Activated T-cell treated with anti-CD3 and anti-CD28 coated beads for 48 hours (primary cell): Measurements from ENCODE around the gene RAB26.
"Not testable (repeated sequence)": the region's sequence is repeated elsewhere in the genome, so short reads cannot be mapped to it uniquely, and the experiment has no call there.

ENCODE experiments used
- DNase-seq: peaks from one replicate; pipeline ENCODE4 v3.0.0-alpha.2; 2020; ENCODE audit warnings: low read depth

RAB26 gene, protein sequence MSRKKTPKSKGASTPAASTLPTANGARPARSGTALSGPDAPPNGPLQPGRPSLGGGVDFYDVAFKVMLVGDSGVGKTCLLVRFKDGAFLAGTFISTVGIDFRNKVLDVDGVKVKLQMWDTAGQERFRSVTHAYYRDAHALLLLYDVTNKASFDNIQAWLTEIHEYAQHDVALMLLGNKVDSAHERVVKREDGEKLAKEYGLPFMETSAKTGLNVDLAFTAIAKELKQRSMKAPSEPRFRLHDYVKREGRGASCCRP

DNA sequence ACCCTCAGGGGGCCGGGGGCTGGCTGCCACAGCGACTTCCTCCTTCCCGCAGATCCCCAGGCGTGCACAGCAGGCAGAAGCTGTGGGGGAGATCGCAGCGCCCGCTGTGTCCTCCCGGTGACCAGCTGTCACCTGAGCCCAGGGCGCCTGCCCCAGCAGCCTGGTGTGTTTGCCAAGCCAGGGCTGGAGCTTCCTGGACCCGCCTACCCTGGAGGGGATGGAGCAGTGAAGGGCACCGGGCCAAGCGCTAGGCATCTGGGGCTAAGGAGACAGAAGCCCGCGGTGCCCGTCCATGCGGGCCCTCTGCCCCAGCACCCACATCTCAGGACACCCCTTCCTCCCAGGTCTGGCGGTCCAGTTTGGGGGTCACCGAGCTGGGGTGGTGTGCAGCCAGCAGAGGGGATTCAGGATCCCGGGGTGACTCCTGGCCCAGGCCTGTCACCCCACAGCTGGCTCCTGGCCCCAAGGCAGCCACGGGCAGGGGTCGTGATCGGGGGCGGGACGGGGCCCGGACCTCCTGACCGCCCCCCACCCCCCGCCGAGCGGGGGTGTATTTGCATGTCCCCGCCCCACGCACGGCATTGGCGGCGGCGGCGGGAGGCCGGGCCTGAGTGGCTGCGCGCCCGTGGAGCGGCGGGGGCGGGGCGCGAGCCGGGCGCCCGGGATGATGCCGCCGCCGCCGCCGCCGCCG is at the start of gene RAB26:
Gene RAB26 (plus strand): TSS at position 645 of the 691 bp plus-strand sequence. CDS start 159 bp downstream, outside the sequence.
- DNase-seq: no peak

DNA sequence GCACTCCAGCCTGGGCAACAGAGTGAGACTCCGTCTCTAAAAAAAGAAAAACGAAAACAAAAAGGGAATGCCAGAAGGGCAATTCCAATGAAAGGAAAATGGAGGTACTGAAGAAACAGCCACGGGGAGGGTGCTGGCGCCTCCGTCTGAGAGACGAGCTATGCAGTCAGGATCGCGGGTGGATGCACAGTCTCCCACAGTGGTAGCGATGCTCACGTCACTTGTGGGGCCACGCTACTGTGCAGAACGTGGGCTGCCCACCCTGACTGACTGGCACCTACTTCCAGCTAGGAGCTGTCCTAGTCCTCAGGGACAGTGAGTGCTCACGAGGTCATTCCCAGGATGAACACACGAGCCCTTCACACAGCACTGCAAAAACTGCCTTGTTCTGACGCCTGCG is 46.8 kb upstream of the RAB26 start:
- DNase-seq: not testable (repeated sequence)

- no peak for DNase-seq
These were observed 46.0 kb upstream of the RAB26 start for GRCh38 chr16:2102471-2102870.

GRCh38 chr16:2104464-2104863 is 44.0 kb upstream of the RAB26 start:
- DNase-seq: not testable (repeated sequence)

DNA sequence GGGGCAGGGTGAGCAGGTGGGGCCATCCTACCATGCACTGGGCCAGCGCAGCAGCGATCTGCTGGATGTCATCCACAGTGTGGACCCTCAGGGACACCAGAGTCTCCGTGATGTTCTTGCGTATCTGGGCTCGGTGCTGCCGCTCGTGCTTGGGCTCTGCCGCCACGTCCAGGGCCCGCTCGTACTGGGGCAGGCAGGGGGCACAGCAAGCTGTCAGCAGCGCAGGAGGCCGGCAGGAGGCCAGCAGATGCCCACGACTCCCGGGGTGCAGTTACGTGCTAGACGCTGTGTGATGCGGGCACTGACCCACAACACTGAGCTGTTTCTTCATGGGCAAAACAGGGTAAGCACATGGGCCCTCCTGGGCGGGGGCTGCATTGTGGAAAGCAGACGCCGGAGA is 43.1 kb upstream of the RAB26 start:
- DNase-seq: not testable (repeated sequence)

DNA sequence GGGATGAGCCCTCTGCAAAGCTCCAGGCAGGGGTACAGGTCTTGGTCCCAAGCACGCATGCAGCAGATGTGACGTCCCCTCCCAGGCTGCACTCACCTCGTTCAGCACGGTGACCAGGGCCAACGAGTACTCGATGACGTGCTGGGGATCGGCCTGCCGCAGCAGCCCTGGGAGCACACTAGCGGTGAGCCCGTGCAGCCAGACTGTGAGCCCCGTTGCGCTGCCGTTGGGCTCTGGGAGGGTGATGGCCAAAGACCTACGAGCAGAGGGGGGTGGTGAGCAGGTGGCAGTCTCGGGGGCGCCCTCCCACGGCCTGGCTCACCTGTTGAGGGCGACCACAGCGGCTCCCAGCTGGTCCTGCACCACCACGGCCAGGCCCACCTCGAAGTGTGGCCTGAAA is 42.7 kb upstream of the RAB26 start:
- DNase-seq: not testable (repeated sequence)

DNA sequence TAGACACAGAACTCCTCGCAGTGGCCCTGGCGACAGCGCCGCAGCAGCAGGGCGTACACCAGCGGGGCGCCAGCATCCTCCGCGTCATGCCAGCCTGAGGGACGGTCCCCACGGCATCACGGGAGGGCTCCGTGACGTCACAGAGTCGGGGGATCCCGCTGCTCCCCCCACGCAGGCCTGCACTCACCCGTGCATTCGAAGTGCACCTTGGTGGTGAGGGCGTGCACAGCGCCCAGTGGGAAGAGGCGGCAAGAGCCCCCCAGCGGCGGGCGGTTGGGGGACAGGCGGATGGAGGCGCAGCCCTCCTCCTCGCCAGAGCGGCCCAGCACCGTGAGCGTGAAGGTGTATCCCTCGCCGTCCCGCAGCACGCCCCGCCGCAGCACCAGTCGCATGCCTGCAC is 42.2 kb upstream of the RAB26 start:
- not testable (repeated sequence) for DNase-seq

DNA sequence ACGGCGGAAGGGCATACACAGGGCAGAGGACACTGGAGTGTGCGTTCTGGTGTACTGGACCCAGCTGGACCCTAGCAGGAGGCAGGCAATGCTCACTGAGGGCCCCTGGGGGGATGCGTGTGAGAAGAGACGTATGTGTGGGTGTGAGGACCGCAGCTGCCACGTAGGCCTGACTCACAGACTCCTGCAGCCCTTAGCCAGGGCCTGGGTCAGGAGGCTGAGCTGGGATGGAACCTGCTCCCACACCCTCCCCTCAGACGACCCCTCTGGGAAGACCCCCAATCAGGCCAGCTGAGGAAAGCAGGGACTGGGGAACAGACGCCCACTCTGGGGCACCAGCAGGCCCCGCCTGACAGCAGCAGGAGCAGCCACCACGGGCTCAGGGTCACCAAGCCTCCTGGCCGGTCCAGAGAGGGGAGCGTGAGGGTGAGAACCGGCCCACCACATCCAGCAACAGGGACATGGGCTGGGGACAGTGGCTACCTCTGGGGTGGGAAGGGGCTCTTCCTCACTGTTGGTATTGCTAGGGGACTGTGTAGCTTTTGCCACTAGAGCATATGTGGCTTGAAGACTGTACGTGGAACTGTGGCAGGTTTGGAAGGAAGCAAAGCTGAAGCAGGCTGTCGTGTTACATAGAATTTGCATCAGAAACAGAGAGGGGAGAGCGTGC is 41.2 kb upstream of the RAB26 start:
- not testable (repeated sequence) for DNase-seq

GRCh38 chr16:2107791-2108125 is 40.7 kb upstream of the RAB26 start:
- DNase-seq: not testable (repeated sequence)

GRCh38 chr16:2108446-2109270 is 39.8 kb upstream of the RAB26 start:
- not testable (repeated sequence) for DNase-seq

GRCh38 chr16:2109271-2109580 is 39.2 kb upstream of the RAB26 start:
- not testable (repeated sequence) for DNase-seq

GRCh38 chr16:2109872-2110271 is 38.6 kb upstream of the RAB26 start:
- DNase-seq: not testable (repeated sequence)

DNA sequence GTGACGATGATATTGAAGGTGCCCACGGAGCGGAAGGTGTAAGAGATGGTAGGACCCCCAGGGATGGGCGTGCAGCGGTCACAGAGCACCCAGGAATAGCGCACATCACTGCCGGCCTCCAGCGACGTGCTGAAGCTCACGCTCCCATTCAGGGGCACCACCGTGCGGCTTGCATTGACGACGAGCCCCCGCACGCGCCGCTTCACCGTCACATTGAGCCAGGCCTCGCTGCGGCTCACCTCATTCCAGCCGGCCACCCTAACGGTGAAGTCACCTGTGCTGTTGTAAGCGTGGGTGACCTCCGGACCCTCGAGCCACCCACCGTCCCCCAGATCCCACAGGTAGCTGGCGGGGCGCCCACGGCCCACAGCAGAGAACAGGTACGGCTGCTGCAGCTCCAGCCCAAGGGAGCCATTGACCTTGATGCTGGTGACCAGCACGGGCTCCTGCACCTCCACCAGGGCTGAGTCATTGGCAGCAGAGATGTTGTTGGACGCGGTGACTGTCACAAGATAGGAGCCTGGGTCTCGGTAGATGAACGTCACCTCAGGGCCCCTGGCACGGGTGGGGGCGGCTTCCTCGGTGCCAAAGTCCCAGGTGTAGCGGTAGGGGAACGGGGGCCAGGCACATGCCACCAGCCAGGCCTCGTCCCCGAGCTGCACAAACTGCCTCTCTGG is 38.0 kb upstream of the RAB26 start:
- DNase-seq: not testable (repeated sequence)

- DNase-seq: not testable (repeated sequence)
These were observed 37.4 kb upstream of the RAB26 start for GRCh38 chr16:2111009-2111353.

DNA sequence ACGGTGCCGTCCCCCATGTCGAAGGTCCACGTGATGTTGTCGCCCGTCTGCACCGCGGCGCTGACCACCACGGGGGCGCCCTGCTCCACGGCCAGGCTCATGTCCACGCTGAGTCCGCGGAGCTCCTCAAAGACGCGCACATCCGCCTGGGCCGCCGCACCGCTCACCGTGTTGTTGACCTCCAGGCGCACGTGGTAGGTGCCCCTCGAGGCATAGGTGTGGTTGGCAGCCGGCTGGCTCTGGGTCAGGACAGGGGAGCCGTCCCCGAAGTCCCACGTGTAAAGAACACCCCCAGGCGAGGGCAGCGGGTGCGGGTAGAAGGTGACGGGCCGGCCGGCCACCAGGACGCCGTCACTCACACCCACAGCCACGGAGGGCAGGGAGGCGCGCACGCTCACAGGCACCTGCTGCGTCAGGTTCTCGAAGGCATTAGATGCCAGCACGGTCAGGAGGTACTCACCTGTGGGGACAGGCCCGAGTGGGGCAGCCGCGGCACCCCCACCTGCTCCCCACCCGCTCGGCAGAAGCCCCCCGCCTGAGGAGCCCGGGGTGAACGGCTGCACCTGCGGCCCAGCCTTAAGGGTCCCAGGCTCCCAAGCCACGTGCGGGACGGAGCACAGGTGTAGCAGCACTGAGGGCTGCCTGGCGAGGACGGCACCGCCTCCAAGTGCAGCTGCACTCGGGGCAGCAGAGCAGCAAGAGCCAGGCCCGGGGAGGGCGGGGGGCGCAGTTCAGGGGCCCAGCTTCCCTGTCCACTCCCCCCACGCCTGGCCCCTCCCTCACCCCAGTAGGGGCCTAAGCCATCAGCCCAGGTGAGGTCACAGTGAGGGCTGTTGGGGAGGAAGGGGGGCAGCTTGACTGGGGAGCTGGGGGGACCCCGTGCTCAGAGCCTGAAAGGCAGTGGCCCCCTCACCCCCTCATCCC is 36.8 kb upstream of the RAB26 start:
- DNase-seq: not testable (repeated sequence)

DNA sequence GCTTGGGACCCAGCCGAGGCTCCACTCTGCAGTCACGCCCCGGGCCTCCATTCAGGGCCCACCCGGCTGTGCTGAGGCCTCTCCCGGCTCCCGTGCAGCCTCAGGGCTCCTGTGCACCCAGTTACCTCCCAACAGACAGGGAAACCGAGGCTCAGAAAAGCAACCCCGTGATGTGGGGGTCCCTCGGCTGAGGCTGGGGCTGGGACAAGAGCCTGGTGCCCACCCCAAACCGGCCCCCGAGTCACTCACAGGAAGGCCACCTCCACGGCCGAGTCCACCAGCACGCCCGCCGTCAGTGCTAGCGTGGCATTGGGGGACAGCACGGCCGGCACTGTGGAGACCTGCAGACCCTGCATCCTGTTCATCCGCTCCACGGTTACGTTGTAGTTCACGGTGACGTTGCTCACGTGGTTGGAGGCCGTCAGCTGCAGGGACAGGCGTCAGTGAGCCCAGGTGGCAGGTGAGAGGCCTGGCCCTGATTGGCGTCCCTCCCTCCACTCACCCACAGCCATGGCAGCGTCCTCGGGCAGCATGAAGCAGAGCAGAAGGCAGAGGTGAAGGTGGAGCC is 35.8 kb upstream of the RAB26 start:
- not testable (repeated sequence) for DNase-seq

GRCh38 chr16:2114225-2114624 is 34.2 kb upstream of the RAB26 start:
- not testable (repeated sequence) for DNase-seq

DNA sequence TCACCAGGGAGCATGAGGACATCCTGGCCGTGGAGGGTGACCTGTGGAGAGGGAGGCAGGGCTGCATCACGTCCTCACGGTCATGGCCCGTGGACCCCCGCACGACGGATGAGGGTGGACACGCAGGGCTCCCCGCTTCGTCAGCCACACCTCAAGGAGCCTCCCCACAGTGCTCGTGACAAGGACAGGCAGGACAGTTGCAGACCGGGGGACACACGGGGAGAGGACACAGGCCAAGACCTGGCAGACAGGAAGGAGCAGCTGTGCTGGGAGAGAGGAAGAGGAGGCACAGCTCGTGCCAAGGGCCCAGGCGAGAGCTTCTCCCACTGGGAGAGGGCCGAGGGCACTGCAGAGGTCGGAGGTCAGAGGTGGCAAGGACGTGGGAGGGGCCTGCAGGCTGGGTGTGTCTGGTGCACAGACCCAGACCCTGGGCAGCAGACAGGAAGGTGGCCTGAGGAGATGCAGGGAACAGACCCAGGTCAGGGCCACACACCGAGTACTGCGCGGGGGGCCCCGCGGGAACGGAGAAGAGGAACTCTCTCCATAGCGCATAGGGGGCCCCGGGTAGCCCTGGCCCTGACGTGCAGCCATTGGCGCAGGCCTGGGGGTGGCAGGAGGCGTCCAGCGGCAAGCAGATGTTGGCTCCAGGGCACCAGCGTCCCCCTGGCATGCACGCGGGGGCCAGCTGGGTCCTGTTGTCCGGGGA is 33.4 kb upstream of the RAB26 start:
- DNase-seq: not testable (repeated sequence)

DNA sequence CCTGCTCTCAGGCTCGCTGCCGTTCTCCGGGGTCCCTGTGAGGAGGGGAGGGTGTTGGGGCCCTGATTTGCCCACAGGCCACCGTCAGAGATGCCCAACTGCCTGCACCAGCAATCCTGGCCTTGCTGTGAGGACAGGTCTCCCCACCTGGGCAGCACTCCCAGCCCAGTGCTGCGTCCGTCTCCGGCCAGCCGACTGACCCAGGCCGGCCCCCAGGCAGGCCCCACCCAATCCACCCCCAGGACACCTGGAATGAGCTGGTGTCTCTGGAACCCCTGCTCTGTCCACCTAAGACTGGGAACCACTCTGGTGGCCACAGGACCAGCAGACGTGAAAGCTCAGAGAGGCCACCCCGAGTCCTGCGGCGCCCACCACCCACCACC is 32.8 kb upstream of the RAB26 start:
- DNase-seq: no peak

DNA sequence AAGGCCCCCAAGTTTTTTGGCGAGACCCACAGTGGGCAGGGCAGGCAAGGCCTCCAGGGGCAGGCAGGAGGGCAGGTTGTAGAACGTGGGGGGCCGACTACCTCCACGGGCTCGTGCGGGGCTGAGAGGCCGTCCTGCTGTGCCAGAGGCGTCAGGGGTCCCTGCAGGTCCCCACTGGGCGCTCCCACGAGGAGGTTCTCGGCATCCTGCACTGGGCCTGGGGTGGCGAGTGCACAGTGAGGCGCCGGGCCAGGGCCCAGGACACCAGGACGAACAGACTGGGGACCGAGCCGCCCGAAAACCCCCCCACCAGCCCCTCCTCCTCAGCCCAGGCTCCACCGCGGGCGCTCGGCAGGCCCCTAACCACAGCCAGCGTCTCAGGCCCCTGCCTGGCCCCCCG is 32.0 kb upstream of the RAB26 start:
- not testable (repeated sequence) for DNase-seq
